GM19468 (cell line): Measurements from ENCODE around the gene FIGN.

Experiments
- ATAC-seq: cut with Tn5 transposase; IDR thresholded peaks from one replicate; pipeline ENCODE4 v1.9.1; 2021; ENCODE audit warnings: mild to moderate bottlenecking, moderate library complexity, moderate number of reproducible peaks; ENCODE audit not compliant: unreplicated experiment; ENCODE audit errors: extremely low read depth

FIGN gene

DNA sequence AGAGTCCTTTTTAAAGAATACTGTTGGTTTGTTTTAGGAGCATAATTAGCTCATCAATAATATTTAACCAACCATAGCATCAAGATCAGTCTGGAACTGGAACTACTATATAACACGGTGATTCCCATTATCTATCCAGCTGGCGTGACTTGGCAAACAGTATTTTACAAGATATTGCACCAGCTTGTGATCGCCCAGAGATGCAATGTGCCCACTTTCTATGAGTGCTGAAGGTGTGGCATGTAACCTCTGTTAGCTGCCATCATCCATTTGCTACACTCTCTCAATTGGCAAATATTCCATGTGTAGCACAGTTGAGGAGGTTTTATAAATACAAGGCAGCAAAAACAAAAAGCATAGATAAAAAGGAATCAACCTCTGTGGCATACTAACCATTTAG is 64.9 kb downstream of the FIGN start:
- no peak for ATAC-seq

DNA sequence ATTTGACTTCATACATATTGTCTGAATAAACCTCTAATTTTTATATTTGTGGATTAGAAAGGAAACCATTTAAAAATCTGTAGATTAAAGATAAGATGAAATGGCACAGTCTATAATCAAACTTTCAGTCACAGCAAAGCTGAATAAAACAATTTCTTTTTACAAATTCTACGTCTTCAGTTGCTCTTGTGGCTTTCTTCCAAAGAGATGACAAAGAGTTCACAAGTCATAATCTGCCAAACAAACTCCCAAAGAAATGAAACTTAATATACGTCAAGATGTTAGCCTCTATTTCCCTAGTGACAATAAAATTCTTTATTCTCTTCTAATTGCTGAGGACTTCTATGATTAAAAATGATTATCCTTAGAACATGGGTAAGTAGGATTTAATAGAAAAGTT is 66.3 kb downstream of the FIGN start:
- no peak for ATAC-seq

- ATAC-seq: no peak
Measured at GRCh38 chr2:163667064-163667887, 68.5 kb downstream of the FIGN start.

GRCh38 chr2:163665817-163666216 is 70.0 kb downstream of the FIGN start:
- ATAC-seq: no peak

- ATAC-seq: no peak
Measured at GRCh38 chr2:163665051-163665450, 70.8 kb downstream of the FIGN start.

GRCh38 chr2:163664610-163665009 is 71.2 kb downstream of the FIGN start:
- ATAC-seq: no peak

DNA sequence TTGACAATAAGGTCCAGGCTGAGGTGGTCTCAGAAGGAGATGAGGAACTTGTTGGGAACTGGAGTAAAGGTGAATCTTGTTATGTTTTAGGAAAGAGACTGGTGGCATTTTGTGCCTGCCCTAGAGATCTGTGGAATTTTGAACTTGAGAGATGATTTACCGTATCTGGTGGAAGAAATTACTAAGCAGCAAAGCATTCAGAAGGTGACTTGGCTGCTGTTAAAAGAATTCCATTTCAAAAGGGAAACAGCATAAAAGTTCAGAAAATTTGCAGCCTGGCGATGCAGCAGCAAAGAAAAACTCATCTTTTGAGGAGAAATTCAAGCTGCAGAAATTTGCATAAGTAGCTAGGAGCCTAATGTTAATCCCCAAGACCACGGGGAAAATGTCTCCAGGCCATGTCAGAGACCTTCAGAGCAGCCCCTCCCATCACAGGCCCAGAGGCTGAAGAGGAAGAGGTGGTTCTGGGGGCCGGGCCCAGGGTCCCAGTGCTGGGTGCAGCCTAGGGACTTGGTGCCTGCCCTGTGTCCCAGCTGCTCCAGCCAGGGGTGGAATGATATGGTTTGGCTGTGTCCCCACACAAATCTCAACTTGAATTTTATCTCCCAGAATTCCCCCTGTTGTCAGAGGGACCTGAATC is 73.5 kb downstream of the FIGN start:
- ATAC-seq: no peak

DNA sequence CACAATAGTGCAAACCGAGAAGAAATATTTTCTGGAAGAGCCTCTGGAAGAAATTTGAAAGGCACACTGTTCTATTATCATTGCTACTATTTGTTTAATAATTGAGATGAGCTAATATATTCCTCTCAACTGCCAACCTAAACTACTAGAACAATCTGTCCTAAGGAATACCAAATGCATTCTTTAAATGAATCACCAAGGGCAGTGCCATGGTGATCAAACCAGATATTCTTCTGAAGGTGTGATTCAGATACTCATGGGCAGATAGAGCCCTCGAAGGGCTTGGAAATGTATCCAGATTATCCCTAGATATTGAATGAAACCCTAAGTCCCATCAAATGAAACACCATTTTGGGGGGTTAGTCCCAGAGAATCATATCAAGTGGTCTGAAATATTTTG is 76.6 kb downstream of the FIGN start:
- ATAC-seq: no peak

GRCh38 chr2:163658556-163658955 is 77.3 kb downstream of the FIGN start:
- no peak for ATAC-seq

- no peak for ATAC-seq
Measured at GRCh38 chr2:163657281-163657656, 78.5 kb downstream of the FIGN start.

DNA sequence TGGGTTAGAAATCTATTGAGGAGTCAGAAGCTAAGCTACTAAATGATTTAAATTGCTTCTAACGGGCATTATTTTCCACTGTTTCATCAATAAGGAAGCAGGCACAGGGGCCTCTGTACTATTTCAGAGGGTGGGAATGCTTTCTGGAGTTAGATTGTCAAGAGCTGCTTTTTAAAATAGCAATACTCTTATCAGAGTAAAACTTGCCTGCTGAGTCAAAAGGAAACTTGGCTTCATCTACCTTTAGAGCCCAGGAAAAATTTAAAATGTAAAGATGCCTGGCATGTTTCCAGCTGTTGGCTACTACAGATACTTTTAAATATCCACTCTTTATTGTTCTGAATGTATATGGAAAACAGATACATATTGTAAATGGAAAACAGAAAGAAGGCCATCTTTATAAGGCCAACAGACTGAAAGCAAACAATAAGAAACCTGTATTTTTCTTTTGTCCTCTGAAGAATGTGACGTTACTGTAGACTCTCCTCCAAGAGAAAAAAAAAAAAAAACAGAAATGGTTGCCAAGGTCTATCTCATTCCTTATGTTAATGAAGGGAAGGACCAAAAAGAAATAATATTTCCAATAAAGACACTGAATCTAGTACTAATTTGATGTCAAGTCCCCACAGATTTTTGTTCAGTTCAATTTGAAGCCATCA is 79.1 kb downstream of the FIGN start:
- ATAC-seq: no peak

DNA sequence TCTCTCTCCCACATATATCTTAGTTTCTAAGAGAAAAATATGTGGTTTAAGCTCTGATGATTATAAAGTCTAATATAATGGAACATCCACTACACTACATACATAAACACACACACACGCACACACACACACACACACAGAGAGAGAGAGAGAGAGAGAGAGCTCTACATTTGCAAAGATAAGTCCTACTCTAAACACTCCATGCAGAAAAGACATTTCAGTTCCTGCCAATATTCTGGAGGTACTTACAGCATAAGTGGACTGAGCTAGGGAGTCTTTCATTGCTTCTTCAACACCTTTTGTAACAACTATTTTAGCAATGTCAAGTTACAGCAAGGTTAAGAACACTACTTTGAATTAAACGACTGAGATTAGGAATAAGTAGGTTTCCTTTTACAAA is 80.1 kb downstream of the FIGN start:
- no peak for ATAC-seq

DNA sequence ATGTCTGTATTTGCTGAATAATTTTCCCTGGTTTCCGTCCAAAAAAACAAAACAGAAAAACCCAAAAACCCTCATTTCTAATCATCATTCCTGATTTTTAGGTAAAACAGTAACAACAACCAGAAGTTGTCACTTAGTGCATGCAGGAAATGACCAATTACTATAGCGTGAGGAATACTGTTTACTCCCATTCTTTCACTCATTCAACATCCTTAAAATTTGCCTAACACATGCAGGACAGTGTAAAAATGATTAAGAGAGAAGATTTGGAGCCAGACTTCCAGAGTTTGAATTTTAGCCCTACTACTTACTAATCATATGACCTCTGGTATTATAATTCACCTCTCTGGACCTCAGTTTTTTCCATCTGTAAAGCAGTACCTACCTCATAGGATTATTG is 83.1 kb downstream of the FIGN start:
- no peak for ATAC-seq

GRCh38 chr2:163649080-163649479 is 86.7 kb downstream of the FIGN start:
- ATAC-seq: no peak

GRCh38 chr2:163647300-163647699 is 88.5 kb downstream of the FIGN start:
- ATAC-seq: no peak

- ATAC-seq: no peak
Measured at GRCh38 chr2:163646687-163647086, 89.1 kb downstream of the FIGN start.

- no peak for ATAC-seq
Measured at GRCh38 chr2:163644238-163644637, 91.6 kb downstream of the FIGN start.

GRCh38 chr2:163641986-163642385 is 93.8 kb downstream of the FIGN start:
- no peak for ATAC-seq

- ATAC-seq: no peak
Measured at GRCh38 chr2:163640542-163641193, 95.1 kb downstream of the FIGN start.

DNA sequence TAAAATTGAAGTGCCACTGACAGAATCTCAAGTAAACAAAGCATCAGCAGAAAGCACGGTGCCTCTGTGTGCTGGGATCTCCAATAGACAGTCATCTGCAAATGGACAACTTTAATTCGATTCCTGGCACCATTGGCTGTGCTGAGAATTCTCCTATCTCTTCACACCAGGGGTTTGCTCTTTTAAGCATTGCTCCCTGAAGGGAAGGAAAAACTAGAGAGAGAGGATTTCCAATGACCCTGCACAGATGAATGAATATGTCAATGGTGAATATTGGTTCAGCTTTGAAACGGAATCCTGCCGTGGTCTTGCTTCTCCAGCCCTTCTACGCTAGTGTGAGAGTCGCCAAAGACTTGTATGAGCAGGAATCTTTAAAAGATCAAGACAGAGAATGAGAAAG is 97.9 kb downstream of the FIGN start:
- no peak for ATAC-seq

GRCh38 chr2:163633291-163633690 is 102.5 kb downstream of the FIGN start:
- ATAC-seq: no peak
